A673 (cell line): ENCODE data around the gene SYNGR1. TPM values are rescaled to one million over a fixed set of nuclear protein-coding genes. Genes with fewer than 3 reads are reported as not detected.
"Not testable (repeated sequence)": the region's sequence is repeated elsewhere in the genome, so short reads cannot be mapped to it uniquely, and the experiment has no call there.

Experiments used
- BruUV-seq: library from RNA; stranded (reverse); fragments of 400-500 nt; replicated peaks from 2 replicates; lab custom pipeline; 2021; lab: Mats Ljungman, UMichigan
- CTCF ChIA-PET: fragments of 300-600 bp; sonication (Branson Sonifier 250); formaldehyde crosslinking; loops from one replicate; lab custom pipeline; 2022; ENCODE audit warnings: antibody characterized with exemption; lab: Charles Lee
- POLR2A ChIA-PET: fragments of 300-600 bp; sonication (Branson Sonifier 250); formaldehyde crosslinking; loops from one replicate; lab custom pipeline; 2022; ENCODE audit warnings: antibody characterized with exemption; ENCODE audit not compliant: low non-redundant PET; lab: Charles Lee
- DNase-seq: peaks from one replicate; pipeline ENCODE4 v3.0.0-alpha.2; 2015; ENCODE audit warnings: low spot score
- H3K27ac ChIP-seq: fragments of 200-600 bp; sonication (generic); 2 replicates; pipeline ENCODE4 v1.5.1; 2016; ENCODE audit warnings: mixed run types, low read depth, mild to moderate bottlenecking, mixed read lengths, antibody characterized with exemption, low read length; ENCODE audit not compliant: poor library complexity, severe bottlenecking
- H3K27me3 ChIP-seq: fragments of 200-600 bp; sonication (generic); replicated peaks from 2 replicates; pipeline ENCODE4 v1.6.1; 2017; ENCODE audit warnings: mixed run types, low read depth, mild to moderate bottlenecking, mixed read lengths, antibody characterized with exemption, low read length; ENCODE audit not compliant: insufficient read depth, poor library complexity
- H3K36me3 ChIP-seq: fragments of 200-600 bp; sonication (generic); 2 replicates; pipeline ENCODE4 v1.6.1; 2016; ENCODE audit warnings: mixed run types, mild to moderate bottlenecking, mixed read lengths, antibody characterized with exemption, low read length; ENCODE audit not compliant: insufficient read depth, poor library complexity, severe bottlenecking
- H3K4me1 ChIP-seq: fragments of 200-600 bp; sonication (generic); 2 replicates; pipeline ENCODE4 v1.6.1; 2017; ENCODE audit warnings: mixed run types, mild to moderate bottlenecking, mixed read lengths, antibody characterized with exemption, low read length; ENCODE audit not compliant: insufficient read depth, poor library complexity, severe bottlenecking
- H3K4me3 ChIP-seq: fragments of 200-600 bp; sonication (generic); 2 replicates; pipeline ENCODE4 v1.5.1; 2016; ENCODE audit warnings: low read depth, mixed run types, mild to moderate bottlenecking, mixed read lengths, low read length; ENCODE audit not compliant: poor library complexity, severe bottlenecking
- H3K9me3 ChIP-seq: fragments of 200-600 bp; sonication (generic); 2 replicates; pipeline ENCODE4 v1.6.1; 2016; ENCODE audit warnings: mixed run types, low read depth, mild to moderate bottlenecking, mixed read lengths, antibody characterized with exemption, low read length; ENCODE audit not compliant: poor library complexity, severe bottlenecking
- EZH2 ChIP-seq: fragments of 200-600 bp; sonication (generic); IDR thresholded peaks from 2 replicates; pipeline ENCODE4 v1.6.1; 2017; ENCODE audit warnings: borderline replicate concordance, low read depth, mild to moderate bottlenecking, mixed read lengths, antibody characterized with exemption, low read length; ENCODE audit not compliant: poor library complexity, severe bottlenecking
- intact Hi-C: fragments of 100-400 bp; cut with micrococcal nuclease; formaldehyde crosslinking; loops from one replicate; pipeline ENCODE4 v1.10.0; 2022; ENCODE audit not compliant: unreplicated experiment
- total RNA-seq: library from RNA; stranded (reverse); gene quantifications from 2 replicates; pipeline ENCODE4 v1.2.3, GENCODE V29; 2021
- TF ChIP-seq, protein P1 (sequence below): fragments of 300-800, 200-600 bp; sonication (generic); conservative IDR thresholded peaks from 2 replicates; pipeline ENCODE4 v1.5.1; 2017; ENCODE audit warnings: low read depth, mild to moderate bottlenecking, antibody characterized with exemption, low read length, moderate library complexity, mixed read lengths

The SYNGR1 gene
- total RNA-seq, 1 experiment from 2014 or later: 31.7 TPM

DNA sequence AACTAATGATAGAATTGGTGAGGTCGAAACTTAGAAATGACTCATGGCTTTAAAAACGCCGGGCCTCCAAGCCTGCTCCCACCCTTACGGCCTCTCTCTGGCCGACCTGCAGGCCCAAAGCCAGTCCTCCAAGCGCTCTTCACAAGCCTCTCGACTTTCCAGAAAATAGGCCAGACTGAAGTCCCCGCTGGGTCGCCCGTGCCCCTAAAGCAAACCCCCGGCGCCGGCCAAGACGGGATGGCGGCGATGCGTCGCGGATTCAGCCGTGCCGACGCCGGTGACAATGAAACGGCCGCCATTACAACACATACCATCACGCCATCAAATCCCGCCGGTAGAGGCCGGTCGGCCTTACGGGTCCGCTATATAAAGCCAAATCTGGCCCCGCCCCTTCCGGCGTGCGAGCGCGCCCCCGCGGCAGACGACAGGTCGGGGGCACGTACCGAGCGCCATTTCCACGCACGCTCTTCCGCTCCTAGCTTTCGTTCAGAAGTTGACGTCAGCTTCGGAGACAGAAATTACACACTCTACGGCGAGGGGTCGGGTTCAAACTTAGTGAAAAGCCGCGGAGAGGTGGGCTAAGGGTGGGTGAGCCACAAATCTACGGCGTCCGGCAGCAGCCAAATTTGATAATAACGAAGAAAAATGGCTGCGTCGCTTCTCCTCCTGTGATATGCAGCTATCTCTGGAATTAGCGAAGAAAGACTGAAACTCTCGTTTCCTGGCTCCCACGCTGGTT, 30.3 kb upstream of the SYNGR1 start, which contains the start of gene RPL3:
Gene RPL3, minus strand, starts transcription at position 340 of the 739 bp plus-strand sequence. Its CDS starts 26 bp downstream, at position 314.
- DNase-seq: peak; percentile 100
- peaks cover 30% of the 10 kb centered on the region for H3K4me1 ChIP-seq
- no TSS peak for BruUV-seq
- peaks cover 45% of the 10 kb centered on the region for H3K36me3 ChIP-seq
- no peaks in the 10 kb centered on the region for H3K9me3 ChIP-seq
- peak within 1 kb of the TSS; percentile 98 for H3K27ac ChIP-seq
- ChIA-PET CTCF (interaction anchor here (0.6 to 1.7 kb wide), 7 partner anchors 8 to 550 kb away, joined by 3 to 6 read pairs (median 4); no protein-coding TSS in a partner anchor), POLR2A (interaction anchor here (0.6 to 1.6 kb wide), 17 partner anchors 10 to 706 kb away, joined by 3 to 10 read pairs (median 3); partner anchors contain the start of genes ATF4, CBX7 and SYNGR1)
- peak within 1 kb of the TSS; percentile 87 for H3K4me3 ChIP-seq
- H3K27me3 ChIP-seq: no peaks in the 10 kb centered on the region
- intact Hi-C loops: loop anchor here (5.0 to 10.0 kb wide), 2 partner anchors 208 to 315 kb away; no protein-coding TSS in a partner anchor
- no peak for TF ChIP-seq EZH2
- TF ChIP-seq, protein P1, sequence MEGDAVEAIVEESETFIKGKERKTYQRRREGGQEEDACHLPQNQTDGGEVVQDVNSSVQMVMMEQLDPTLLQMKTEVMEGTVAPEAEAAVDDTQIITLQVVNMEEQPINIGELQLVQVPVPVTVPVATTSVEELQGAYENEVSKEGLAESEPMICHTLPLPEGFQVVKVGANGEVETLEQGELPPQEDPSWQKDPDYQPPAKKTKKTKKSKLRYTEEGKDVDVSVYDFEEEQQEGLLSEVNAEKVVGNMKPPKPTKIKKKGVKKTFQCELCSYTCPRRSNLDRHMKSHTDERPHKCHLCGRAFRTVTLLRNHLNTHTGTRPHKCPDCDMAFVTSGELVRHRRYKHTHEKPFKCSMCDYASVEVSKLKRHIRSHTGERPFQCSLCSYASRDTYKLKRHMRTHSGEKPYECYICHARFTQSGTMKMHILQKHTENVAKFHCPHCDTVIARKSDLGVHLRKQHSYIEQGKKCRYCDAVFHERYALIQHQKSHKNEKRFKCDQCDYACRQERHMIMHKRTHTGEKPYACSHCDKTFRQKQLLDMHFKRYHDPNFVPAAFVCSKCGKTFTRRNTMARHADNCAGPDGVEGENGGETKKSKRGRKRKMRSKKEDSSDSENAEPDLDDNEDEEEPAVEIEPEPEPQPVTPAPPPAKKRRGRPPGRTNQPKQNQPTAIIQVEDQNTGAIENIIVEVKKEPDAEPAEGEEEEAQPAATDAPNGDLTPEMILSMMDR: 0 out of 2 replicates have a peak, but pooled peaks have one; percentile 18

DNA sequence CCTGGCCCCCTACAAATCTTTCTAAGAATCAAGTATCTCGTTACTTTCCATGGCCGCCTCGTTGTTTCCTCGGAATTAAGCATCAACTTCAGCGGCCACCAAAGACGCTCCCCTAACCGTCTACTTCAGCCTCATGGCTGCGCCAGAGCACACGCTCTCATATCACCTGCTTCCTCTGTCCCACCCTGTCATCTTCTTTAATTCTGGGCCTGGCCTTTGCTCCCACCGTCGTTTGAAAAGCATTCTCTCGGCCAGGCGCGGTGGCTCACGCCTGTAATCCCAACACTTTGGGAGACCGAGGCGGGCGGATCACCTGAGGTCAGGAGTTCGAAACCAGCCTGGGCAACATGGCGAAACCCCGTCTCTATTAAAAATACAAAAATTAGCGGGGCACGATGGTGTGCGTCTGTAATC, 29.2 kb upstream of the SYNGR1 start:
- peak overlapping the region; percentile 98 for H3K27ac ChIP-seq
- peaks cover 23% of the 10 kb centered on the region for H3K4me1 ChIP-seq
- CTCF ChIA-PET, intact Hi-C loops, H3K27me3 ChIP-seq, DNase-seq, BruUV-seq, H3K9me3 ChIP-seq: not testable (repeated sequence)
- H3K36me3 ChIP-seq: peaks cover 34% of the 10 kb centered on the region
- H3K4me3 ChIP-seq: peak overlapping the region; percentile 87
- POLR2A ChIA-PET: interaction anchor here (0.5 to 1.6 kb wide), 4 partner anchors 10 to 250 kb away, joined by 3 to 10 read pairs (median 5); no protein-coding TSS in a partner anchor

DNA sequence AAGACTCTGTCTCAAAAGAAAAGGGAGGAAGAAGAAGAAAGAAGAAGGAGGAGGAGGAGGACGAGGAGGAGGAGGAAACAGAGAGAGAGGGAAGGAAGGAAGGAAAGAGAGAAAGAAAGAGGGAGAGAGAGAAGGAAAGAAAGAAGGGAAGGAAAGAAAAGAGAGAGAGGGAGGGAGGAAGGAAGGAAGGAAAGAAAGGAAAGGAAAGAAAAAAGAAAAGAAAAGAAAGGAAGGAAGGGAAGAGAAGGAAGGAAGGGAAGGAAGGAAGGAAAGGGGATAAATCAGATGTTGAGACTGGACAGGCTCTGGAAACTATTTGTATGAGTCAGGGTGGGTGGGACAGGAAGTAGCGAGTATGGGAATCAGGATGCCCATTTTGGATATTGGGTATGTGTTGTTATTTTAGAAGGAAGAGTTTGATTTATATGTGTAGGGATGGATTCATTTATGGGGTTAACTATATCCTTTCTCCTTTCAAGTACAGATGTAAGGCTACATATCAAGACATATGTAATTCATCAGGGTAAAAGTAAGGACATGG, 24.3 kb upstream of the SYNGR1 start:
- no peak for TF ChIP-seq EZH2
- TF ChIP-seq, protein P1: no peak
- POLR2A ChIA-PET: interaction anchor here (0.7 kb wide), 1 partner anchor 16 kb away, joined by 3 read pairs; no protein-coding TSS in a partner anchor

More for the DNA sequence above, 24.3 kb upstream of the SYNGR1 start:
- CTCF ChIA-PET: no interaction called here
- H3K4me3 ChIP-seq: no peak overlapping the region
- no TSS peak for BruUV-seq
- no peaks in the 10 kb centered on the region for H3K9me3 ChIP-seq
- no peaks in the 10 kb centered on the region for H3K27me3 ChIP-seq
- intact Hi-C loops: no loop called here
- no peak for DNase-seq
- no peaks in the 10 kb centered on the region for H3K36me3 ChIP-seq
- no peak overlapping the region for H3K27ac ChIP-seq
- H3K4me1 ChIP-seq: peaks cover 2% of the 10 kb centered on the region
